GM23248 (cell line): Measurements from ENCODE around the gene PROCA1.

ENCODE experiments used
- EZH2 ChIP-seq: fragments of 200-600 bp; sonication (generic); IDR thresholded peaks from 2 replicates; pipeline ENCODE4 v1.6.1; 2018; ENCODE audit warnings: antibody characterized with exemption, mild to moderate bottlenecking; ENCODE audit not compliant: insufficient read depth, poor library complexity, severe bottlenecking
- EZH2phosphoT487 ChIP-seq: fragments of 200-600 bp; sonication (generic); IDR thresholded peaks from 2 replicates; pipeline ENCODE4 v1.6.1; 2018; ENCODE audit warnings: antibody characterized with exemption, moderate library complexity, mild to moderate bottlenecking, low read depth; ENCODE audit not compliant: insufficient read depth

GRCh38 chr17:28689011-28689410, 22.7 kb downstream of the PROCA1 start:
- TF ChIP-seq EZH2phosphoT487 (no peak), EZH2 (no peak)
